Measurements from ENCODE around the gene KIAA0753. TPM values are rescaled to one million over a fixed set of nuclear protein-coding genes. Genes with fewer than 3 reads are reported as not detected.
A peak's percentile ranks its signal among the peaks of the same experiment; 100 is the strongest.

The KIAA0753 gene
- total and polyA plus RNA-seq, 2 of the 13 experiments (the other 11 are each of a cell fraction or from before 2014, with no cell fraction given), result 5.2 to 9.1 TPM

GRCh38 chr17:6651919-6652452 lies 11.5 kb upstream of the KIAA0753 start (continued):
- TF ChIP-seq NCOR1 (IDR thresholded peaks at IDR 0.05; ENCODE audit: borderline replicate concordance, low read length), result no peak
- peak; percentile 19; the same call in 1 of the 2 replicates for TF ChIP-seq TAF1 (CRISPR knock-in tag; IDR thresholded peaks at IDR 0.05)
- TF ChIP-seq SOX6 (IDR thresholded peaks at IDR 0.05), result no peak
- no peak; the same call in 1 of the 2 replicates for TF ChIP-seq SOX6 (CRISPR knock-in tag; IDR thresholded peaks at IDR 0.05)
- TF ChIP-seq FOXP1 (IDR thresholded peaks at IDR 0.05), result no peak
- TF ChIP-seq FOXP1 (CRISPR knock-in tag; IDR thresholded peaks at IDR 0.05), result no peak
- peak; percentile 25; the same call in 1 of the 2 replicates for TF ChIP-seq ZNF652 (CRISPR knock-in tag; IDR thresholded peaks at IDR 0.05; ENCODE audit: borderline replicate concordance, low read depth)
- peak; percentile 93 for TF ChIP-seq TFDP2 (CRISPR knock-in tag; IDR thresholded peaks at IDR 0.05)
- peak; percentile 93; the same call in 1 of the 2 replicates for TF ChIP-seq ZNF660 (CRISPR knock-in tag; IDR thresholded peaks at IDR 0.05; ENCODE audit: borderline replicate concordance, low read depth)
- TF ChIP-seq ZNF446 (CRISPR knock-in tag; IDR thresholded peaks at IDR 0.05), result peak; percentile 96
- peak; percentile 98 for TF ChIP-seq HOXA9 (CRISPR knock-in tag; IDR thresholded peaks at IDR 0.05; ENCODE audit: borderline replicate concordance)
- no peak for TF ChIP-seq GTF3A (CRISPR knock-in tag; conservative IDR thresholded peaks at IDR 0.05)
- peak; percentile 92 for TF ChIP-seq MYC (CRISPR knock-in tag; IDR thresholded peaks at IDR 0.05; ENCODE audit: borderline replicate concordance)
- no peak for TF ChIP-seq SP1 (IDR thresholded peaks at IDR 0.05)
- no peak for TF ChIP-seq SP1 (CRISPR knock-in tag; IDR thresholded peaks at IDR 0.05)
- TF ChIP-seq DNMT3B (CRISPR knock-in tag; conservative IDR thresholded peaks at IDR 0.05), result peak; percentile 95
- TF ChIP-seq TOPORS (CRISPR knock-in tag; IDR thresholded peaks at IDR 0.05), result peak; percentile 83
- TF ChIP-seq NFAT5 (CRISPR knock-in tag; IDR thresholded peaks at IDR 0.05), result peak; percentile 98
- peak; percentile 91 for TF ChIP-seq IRF1 (CRISPR knock-in tag; IDR thresholded peaks at IDR 0.05; ENCODE audit: low read depth)
- TF ChIP-seq ATF6 (CRISPR knock-in tag; conservative IDR thresholded peaks at IDR 0.05), result no peak
- TF ChIP-seq E2F5 (CRISPR knock-in tag; conservative IDR thresholded peaks at IDR 0.05), result peak; percentile 66; the same call in 1 of the 2 replicates
- peak; percentile 98 for TF ChIP-seq RNF2 (conservative IDR thresholded peaks at IDR 0.05; ENCODE audit: low read depth)
